Skin of body (tissue), 2 donors: ENCODE data around the gene FGF14. TPM values are rescaled to one million over a fixed set of nuclear protein-coding genes. Genes with fewer than 3 reads are reported as not detected.
"Not testable (repeated sequence)": the region's sequence is repeated elsewhere in the genome, so short reads cannot be mapped to it uniquely, and the experiment has no call there.

Experiments used
- DNase-seq: peaks from one replicate; lab custom pipeline; 2025; lab: John Stamatoyannopoulos, UW
- total RNA-seq: library from RNA; depleted of rRNA; stranded (reverse); fragments of >200 nt; gene quantifications from one replicate; pipeline ENCODE4 v1.2.3, GENCODE V29; 2014

The FGF14 gene
- total RNA-seq, 1 donor from 2014 or later: 1.6 TPM

- DNase-seq: no peak
These were observed 352.0 kb downstream of the FGF14 start for GRCh38 chr13:102049853-102050252.

DNA sequence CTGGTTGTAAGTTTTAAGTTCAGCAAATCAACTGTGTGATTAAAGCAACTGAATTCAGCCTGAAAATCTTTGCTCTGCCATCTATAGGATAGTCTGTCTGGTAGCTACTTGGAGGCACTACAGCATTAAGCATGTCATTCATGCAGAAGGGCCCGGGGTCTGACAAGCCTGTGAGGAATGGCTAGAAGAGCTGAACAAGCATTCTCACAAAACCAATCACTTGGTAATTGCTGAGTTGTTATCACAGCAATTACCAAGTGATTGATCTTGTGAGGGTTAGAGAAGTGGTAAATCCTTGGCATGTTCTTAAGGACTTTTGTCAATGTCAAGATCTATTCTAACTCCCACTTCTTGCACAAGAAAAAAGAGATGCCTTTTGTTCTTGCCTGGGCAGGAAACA is 356.1 kb downstream of the FGF14 start:
- DNase-seq: no peak

- no peak for DNase-seq
These were observed 359.1 kb downstream of the FGF14 start for GRCh38 chr13:102042746-102043145.

DNA sequence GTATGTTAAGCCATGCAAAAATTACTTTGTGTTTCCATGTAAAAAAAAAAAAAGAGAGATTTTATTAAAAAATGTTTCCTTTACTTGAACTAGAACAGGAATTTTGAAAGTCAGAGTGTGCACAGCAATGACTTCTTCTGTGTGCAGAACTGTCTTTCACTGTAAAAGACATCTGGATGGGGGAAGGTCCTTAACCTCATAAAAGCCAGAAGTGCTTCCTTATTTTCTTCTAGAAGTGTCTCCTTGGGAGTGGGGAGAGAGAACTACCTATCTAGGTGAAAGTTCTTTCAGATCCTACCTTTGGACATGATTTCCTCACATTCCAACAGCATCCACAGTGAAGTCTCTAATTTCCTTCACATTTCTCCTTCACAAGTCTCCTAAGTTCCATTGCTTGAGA is 360.3 kb downstream of the FGF14 start:
- DNase-seq: no peak

GRCh38 chr13:102040812-102041211 is 361.0 kb downstream of the FGF14 start:
- no peak for DNase-seq

GRCh38 chr13:102039264-102039663 is 362.6 kb downstream of the FGF14 start:
- DNase-seq: no peak

- no peak for DNase-seq
These were observed 363.1 kb downstream of the FGF14 start for GRCh38 chr13:102038787-102039186.

- no peak for DNase-seq
These were observed 365.9 kb downstream of the FGF14 start for GRCh38 chr13:102035969-102036368.

- DNase-seq: no peak
These were observed 368.0 kb downstream of the FGF14 start for GRCh38 chr13:102033857-102034331.

DNA sequence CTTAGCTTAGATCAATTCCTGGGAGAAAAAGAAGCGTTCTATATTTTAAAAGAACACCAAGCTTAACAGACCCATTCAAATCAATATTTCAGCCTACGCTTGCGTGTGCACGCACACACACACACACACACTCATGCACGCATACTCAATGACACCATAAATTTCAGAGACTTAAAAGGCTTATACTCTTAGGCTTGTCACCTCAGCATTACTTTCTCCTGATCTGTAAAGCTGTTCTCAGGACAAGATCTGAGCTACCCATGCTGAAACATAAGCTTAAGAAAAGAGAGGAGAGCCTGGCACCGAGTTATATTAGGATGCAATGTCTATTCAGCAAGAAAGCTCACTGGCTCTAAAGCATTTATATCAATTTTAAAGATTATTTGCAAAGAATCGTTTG is 368.5 kb downstream of the FGF14 start:
- DNase-seq: no peak

DNA sequence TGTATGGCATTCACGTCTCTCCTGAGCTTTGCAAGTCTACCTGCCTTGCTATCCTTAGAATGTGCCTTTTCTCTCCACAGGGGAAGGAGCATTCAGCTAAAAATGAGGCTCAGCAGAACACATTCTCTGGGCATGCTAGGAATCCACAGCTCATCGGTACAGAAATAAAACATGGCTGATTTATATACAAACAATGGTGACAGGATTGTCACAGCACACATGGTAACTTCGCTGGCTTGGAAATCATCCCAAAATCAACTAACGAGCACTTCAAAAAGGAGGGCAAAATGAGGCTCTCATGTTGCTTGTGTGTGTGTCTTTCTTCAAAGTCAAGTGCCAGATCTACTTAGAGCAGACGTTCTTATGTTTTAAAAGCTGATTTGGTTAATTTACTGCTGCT is 373.0 kb downstream of the FGF14 start:
- no peak for DNase-seq

- no peak for DNase-seq
These were observed 373.6 kb downstream of the FGF14 start for GRCh38 chr13:102028206-102028605.

DNA sequence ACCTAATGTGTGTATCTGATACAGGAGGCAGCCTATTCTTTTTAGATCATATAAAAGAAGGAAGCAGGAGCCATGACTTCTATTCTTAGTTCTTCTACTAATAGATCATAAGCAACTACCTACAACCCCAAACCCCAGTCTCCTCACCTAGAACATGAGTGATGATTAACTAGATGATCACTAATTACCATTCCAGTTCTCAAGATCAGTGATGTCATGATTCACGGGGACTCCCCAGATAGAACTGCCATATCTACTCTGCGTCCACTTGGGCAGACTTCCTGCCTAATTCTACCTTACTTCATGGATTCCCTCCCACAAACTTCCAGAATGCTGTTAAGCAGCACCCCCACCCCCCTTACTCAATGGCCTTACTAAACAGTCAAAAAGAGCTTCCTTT is 380.1 kb downstream of the FGF14 start:
- DNase-seq: no peak

- DNase-seq: no peak
These were observed 381.1 kb downstream of the FGF14 start for GRCh38 chr13:102020611-102021216.

DNA sequence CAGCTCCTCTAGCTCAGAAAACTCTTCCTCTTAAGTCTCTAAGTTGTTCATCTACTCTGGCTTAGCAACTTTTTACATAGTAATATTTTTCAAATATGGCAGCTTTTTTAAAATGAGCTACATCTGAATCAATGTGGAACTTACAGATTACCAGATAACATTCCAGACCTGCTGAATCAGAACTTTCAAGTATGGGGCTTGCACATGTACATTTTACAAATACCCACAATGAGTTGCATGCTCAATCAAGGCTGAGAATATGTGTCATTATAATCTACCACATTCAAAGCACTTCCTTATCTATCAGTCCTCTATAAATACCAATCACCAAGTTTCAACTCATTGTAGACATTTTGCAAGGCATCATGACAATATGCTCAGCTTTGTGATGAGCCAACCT is 383.1 kb downstream of the FGF14 start:
- DNase-seq: no peak

- DNase-seq: no peak
These were observed 384.6 kb downstream of the FGF14 start for GRCh38 chr13:102017248-102017647.

DNA sequence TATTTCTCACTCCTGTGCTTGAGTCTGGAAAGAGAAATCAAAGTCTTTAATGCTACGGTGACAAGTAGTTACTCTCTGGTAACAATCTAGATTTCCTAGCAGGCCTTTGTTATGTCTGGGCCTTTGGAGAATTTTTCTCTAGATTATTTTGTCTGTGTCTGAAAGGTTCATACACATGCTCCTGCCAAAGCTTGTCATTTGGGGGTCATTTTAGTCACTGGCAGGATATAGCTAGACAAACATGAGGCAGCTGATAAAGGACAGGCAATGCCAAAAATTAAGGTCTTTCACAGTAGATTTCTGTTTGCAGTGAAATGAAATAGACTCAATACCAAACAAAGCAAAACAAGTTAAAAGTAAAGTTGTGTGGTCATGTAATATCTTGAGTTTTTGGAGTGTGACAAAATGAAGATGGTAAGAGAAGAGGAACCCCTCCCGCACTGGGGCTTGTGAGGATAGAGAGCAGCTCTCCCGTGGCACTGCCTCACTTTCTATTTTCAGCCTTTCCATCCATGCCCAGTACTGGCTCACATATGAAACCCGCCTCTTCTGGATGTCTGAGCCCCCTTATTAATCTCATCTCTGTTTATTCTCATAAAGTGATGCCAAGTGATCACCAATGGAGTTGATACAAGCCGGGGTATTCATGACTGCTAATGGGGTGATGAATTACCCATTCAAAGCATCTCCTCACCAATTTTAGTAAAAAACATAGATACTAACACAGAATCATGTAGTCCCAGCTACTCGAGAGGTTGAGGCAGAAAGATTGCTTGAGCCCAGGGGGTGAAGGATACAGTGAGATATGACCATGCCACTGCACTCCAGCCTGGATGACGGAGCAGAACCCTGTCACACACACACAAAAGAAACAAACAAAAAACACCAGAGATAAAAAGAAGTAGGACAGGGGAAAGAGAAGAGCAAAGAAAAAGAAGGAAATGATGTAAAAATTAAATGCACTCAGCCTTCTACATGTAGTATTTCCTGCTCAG is 389.3 kb downstream of the FGF14 start:
- DNase-seq: no peak

- not testable (repeated sequence) for DNase-seq
These were observed 390.4 kb downstream of the FGF14 start for GRCh38 chr13:102011455-102011854.

- no peak for DNase-seq
These were observed 397.8 kb downstream of the FGF14 start for GRCh38 chr13:102003848-102004570.

- no peak for DNase-seq
These were observed 399.6 kb downstream of the FGF14 start for GRCh38 chr13:102002287-102002686.

DNA sequence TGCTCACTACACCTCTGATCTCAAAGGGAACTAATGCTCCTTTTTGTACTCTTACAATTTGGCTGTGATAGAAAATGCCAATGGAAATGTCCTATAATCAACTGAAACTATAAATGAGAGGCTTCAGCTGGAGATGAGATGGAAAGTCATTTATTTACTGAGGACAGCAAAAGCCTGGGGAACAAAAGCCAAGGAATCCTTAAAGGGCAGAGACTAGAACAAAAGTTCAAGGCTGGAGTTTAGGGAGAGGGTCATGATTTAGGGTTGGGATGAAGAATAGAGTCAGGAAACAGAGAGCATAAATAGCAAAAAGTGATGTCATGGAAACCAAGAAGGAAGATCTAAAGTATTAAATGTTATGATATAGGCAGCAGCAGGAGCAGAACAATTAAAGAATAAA is 401.1 kb downstream of the FGF14 start:
- no peak for DNase-seq

GRCh38 chr13:101998129-101998528 is 403.7 kb downstream of the FGF14 start:
- DNase-seq: no peak
